SK-N-SH treated with all-trans-retinoic acid at 6 μM for 48 hours (cell line): ENCODE results near the gene DRGX.

Experiments used
- CREB5 ChIP-seq: fragments of 250-450 bp; sonication (Bioruptor Pico); IDR thresholded peaks from 2 replicates; pipeline ENCODE4 v1.5.1; 2020; ENCODE audit warnings: low read depth, mild to moderate bottlenecking, moderate library complexity
- CSRNP3 ChIP-seq: fragments of 250-450 bp; sonication (Bioruptor Pico); IDR thresholded peaks from 2 replicates; pipeline ENCODE4 v1.5.1; 2021; ENCODE audit warnings: mild to moderate bottlenecking, moderate library complexity
- ESRRG ChIP-seq: fragments of 250-450 bp; sonication (Bioruptor Pico); IDR thresholded peaks from 2 replicates; pipeline ENCODE4 v1.6.1; 2021; ENCODE audit warnings: mild to moderate bottlenecking
- OSR1 ChIP-seq: fragments of 250-450 bp; sonication (Bioruptor Pico); IDR thresholded peaks from 2 replicates; pipeline ENCODE4 v1.8.0; 2022; ENCODE audit warnings: moderate library complexity, mild to moderate bottlenecking, inconsistent platforms
- PATZ1 ChIP-seq: fragments of 250-450 bp; sonication (Bioruptor Pico); IDR thresholded peaks from 2 replicates; pipeline ENCODE4 v1.8.0; 2020; ENCODE audit warnings: mild to moderate bottlenecking, moderate library complexity, borderline replicate concordance
- POU6F1 ChIP-seq: fragments of 250-450 bp; sonication (Bioruptor Pico); IDR thresholded peaks from 2 replicates; pipeline ENCODE4 v1.8.0; 2021; ENCODE audit warnings: low read depth, mild to moderate bottlenecking, moderate library complexity, borderline replicate concordance
- RARB ChIP-seq: fragments of 250-450 bp; sonication (Bioruptor Pico); IDR thresholded peaks from 2 replicates; pipeline ENCODE4 v1.8.0; 2021; ENCODE audit warnings: mild to moderate bottlenecking, moderate library complexity
- ZFP30 ChIP-seq: fragments of 450-650 bp; formaldehyde crosslinking; IDR thresholded peaks from 2 replicates; pipeline ENCODE4 v1.5.0; 2022; ENCODE audit warnings: mild to moderate bottlenecking, moderate library complexity
- ZNF565 ChIP-seq: fragments of 450-650 bp; formaldehyde crosslinking; conservative IDR thresholded peaks from 2 replicates; pipeline ENCODE4 v1.5.0; 2020; ENCODE audit warnings: low read depth, mild to moderate bottlenecking, moderate library complexity

- TF ChIP-seq CSRNP3 (CRISPR knock-in tag) (no peak), ZFP30 (CRISPR knock-in tag) (no peak), POU6F1 (CRISPR knock-in tag) (no peak), ESRRG (no peak), RARB (CRISPR knock-in tag) (no peak), PATZ1 (CRISPR knock-in tag) (no peak), CREB5 (CRISPR knock-in tag) (no peak), OSR1 (CRISPR knock-in tag) (no peak), ZNF565 (no peak)
Observed at GRCh38 chr10:49338604-49339003, 57.3 kb downstream of the DRGX start.
